RWPE2 (cell line): ENCODE measurements around the gene TMEM221.

Experiments used
- ATAC-seq: fragments of 200-7000 bp; cut with Tn5 transposase; 3 replicates; pipeline ENCODE4 v1.9.1; 2021; ENCODE audit warnings: low read depth
- DNase-seq: peaks from one replicate; pipeline ENCODE4 v3.0.0-alpha.2; 2020; ENCODE audit warnings: low spot score
- H3K27ac ChIP-seq: fragments of 450-650 bp; 2 replicates; pipeline ENCODE4 v1.5.1; 2017; ENCODE audit warnings: mild to moderate bottlenecking; ENCODE audit not compliant: poor library complexity, severe bottlenecking
- H3K27me3 ChIP-seq: fragments of 250-450 bp; sonication (Bioruptor Pico); 2 replicates; pipeline ENCODE4 v1.5.1; 2021; ENCODE audit warnings: mild to moderate bottlenecking, moderate library complexity; ENCODE audit not compliant: insufficient read depth, poor library complexity, severe bottlenecking
- H3K36me3 ChIP-seq: fragments of 250-450 bp; sonication (Bioruptor Pico); 2 replicates; pipeline ENCODE4 v1.5.1; 2020; ENCODE audit warnings: low read depth, mild to moderate bottlenecking, moderate library complexity
- H3K4me1 ChIP-seq: fragments of 250-450 bp; sonication (Bioruptor Pico); 2 replicates; pipeline ENCODE4 v1.5.1; 2021; ENCODE audit warnings: mild to moderate bottlenecking, moderate library complexity; ENCODE audit not compliant: insufficient read depth, poor library complexity, severe bottlenecking
- H3K4me3 ChIP-seq: fragments of 250-450 bp; sonication (Bioruptor Pico); 2 replicates; pipeline ENCODE4 v1.5.1; 2021; ENCODE audit warnings: mild to moderate bottlenecking, moderate library complexity; ENCODE audit not compliant: severe bottlenecking
- H3K9me3 ChIP-seq: fragments of 250-450 bp; sonication (Bioruptor Pico); 2 replicates; pipeline ENCODE4 v1.5.1; 2021; ENCODE audit warnings: mild to moderate bottlenecking, moderate library complexity; ENCODE audit not compliant: severe bottlenecking
- TF ChIP-seq, protein P1 (sequence below): fragments of 450-650 bp; IDR thresholded peaks from one replicate; pipeline ENCODE4 v1.5.1; 2017; ENCODE audit warnings: mild to moderate bottlenecking, moderate library complexity; ENCODE audit not compliant: poor library complexity, severe bottlenecking

Gene TMEM221

DNA sequence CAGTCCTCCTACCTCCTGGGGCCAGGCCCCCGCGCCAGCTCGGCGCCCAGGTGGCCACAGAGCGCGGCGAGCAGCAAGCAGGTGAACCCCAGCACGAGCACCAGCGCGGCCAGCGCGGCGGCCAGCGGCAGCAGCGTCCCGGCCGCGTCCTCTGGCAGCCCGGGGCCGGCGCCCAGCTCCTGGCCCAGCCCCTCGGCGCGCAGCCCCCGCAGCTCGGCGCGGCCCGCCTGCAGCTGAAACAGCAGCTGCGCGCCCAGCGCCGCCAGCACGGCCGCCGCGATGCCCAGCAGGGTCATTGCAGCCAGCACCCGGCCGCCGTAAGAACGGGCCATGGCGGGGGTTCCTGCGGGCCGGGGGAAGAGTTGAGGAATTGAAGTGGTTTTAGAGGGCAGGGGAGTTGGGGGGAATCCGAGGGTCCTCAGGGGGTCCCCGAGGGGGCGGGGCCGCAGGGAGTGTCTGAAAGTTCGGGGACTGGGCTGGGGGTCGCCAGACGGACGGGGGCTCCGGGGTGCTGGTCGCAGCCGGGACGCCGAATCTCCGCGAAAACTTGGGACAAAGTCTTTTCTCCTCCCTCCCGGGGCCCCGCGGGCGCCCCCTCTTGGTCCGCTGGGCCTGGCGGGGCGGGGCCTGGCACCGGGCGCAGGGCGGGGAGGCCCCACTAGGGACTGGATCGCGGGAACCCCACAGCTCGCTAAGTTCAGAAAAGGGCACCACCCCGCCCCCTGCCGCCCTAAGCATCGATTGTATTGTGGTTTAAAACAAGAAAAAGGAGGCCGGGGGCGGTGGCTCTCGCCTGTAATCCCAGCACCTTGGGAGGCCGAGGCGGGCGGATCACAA is at the start of gene TMEM221:
Gene TMEM221 (minus strand): TSS at position 538 of the 837 bp plus-strand sequence. CDS start 206 bp downstream, at position 332.
- peak within 1 kb of the TSS; percentile 26 for H3K4me3 ChIP-seq
- no peak for DNase-seq
- peak; percentile 30; the same call in 2 of the 3 replicates for ATAC-seq

DNA sequence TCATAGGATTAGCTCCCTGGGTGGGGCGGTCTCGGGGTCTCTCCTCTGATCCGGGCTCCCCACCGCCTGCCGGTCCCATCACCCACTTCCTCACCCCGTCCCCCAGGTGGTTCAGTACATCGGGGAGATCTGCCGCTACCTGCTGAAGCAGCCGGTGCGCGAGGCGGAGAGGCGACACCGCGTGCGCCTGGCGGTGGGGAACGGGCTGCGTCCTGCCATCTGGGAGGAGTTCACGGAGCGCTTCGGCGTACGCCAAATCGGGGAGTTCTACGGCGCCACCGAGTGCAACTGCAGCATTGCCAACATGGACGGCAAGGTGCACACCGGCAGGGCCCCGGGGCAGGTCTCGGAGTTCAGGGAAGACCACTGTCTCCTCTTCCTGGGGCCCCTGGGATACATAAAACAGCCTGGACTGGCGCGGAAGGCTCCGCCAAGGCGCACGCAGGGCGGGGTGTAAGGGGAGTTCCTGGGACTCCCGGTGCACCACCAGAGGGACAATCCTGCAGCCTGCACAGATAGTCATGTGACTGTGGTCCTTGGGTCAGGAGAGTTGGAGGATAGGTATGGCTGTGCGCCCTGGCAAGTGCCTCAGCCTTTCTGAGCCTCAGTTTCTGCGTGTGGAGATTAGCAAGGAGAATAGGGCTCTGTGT is 48.8 kb upstream of the TMEM221 start:
- Histone ChIP-seq H3K4me1 (no peaks in the 10 kb centered on the region), H3K36me3 (0 out of 2 replicates have a peak, but pooled peaks cover 8% of the 10 kb centered on the region), H3K9me3 (no peaks in the 10 kb centered on the region), H3K27ac (no peak overlapping the region), H3K4me3 (no peak overlapping the region), H3K27me3 (no peaks in the 10 kb centered on the region)
- TF ChIP-seq, protein P1, sequence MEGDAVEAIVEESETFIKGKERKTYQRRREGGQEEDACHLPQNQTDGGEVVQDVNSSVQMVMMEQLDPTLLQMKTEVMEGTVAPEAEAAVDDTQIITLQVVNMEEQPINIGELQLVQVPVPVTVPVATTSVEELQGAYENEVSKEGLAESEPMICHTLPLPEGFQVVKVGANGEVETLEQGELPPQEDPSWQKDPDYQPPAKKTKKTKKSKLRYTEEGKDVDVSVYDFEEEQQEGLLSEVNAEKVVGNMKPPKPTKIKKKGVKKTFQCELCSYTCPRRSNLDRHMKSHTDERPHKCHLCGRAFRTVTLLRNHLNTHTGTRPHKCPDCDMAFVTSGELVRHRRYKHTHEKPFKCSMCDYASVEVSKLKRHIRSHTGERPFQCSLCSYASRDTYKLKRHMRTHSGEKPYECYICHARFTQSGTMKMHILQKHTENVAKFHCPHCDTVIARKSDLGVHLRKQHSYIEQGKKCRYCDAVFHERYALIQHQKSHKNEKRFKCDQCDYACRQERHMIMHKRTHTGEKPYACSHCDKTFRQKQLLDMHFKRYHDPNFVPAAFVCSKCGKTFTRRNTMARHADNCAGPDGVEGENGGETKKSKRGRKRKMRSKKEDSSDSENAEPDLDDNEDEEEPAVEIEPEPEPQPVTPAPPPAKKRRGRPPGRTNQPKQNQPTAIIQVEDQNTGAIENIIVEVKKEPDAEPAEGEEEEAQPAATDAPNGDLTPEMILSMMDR = no peak
- ATAC-seq = no peak
- no peak for DNase-seq

More for the DNA sequence above, at the start of gene TMEM221:
- no peaks in the 10 kb centered on the region for H3K9me3 ChIP-seq
- TF ChIP-seq, protein P1 = peak; percentile 60
- peaks cover 6% of the 10 kb centered on the region for H3K4me1 ChIP-seq
- no peaks in the 10 kb centered on the region for H3K36me3 ChIP-seq
- H3K27ac ChIP-seq = no peak within 1 kb of the TSS
- H3K27me3 ChIP-seq = peaks cover 4% of the 10 kb centered on the region

DNA sequence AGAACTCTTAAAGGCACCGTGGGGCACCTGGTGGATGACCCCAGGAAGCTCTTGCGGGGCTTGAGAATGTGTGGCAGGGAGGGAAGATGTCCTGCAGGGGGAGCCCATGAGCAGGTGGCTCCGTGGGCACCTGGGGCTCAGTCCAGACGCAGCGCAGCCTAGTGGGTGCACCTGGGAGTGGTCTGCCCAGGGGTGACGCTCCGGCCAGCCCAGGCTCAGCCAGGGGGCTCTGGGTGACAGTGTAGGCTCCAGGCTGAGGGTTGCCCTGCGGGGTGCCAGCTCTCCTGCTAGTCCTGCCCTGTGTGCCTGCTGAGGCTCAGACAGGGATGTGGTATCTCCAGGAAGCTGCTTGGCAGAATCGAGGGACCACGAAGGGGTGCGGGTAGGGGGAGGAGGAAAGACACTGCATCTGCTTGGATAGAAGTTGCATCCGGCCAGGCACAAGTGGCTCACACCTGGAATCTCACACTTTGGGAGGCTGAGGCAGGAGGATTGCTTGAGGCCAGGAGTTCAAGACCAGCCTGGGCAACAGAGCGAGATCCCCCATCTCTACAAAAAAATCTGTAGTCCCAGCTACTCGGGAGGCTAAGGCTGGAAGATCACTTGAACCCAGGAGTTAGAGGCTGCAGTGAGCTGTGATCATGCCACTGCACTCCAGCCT is 48.0 kb upstream of the TMEM221 start:
- ATAC-seq (peak; percentile 78), DNase-seq (no peak)
- TF ChIP-seq, protein P1 = peak; percentile 85
- H3K4me3 ChIP-seq = no peak overlapping the region
- H3K27ac ChIP-seq = no peak overlapping the region
- no peaks in the 10 kb centered on the region for H3K4me1 ChIP-seq
- H3K36me3 ChIP-seq = 0 out of 2 replicates have a peak, but pooled peaks cover 8% of the 10 kb centered on the region
- no peaks in the 10 kb centered on the region for H3K9me3 ChIP-seq
- H3K27me3 ChIP-seq = no peaks in the 10 kb centered on the region

DNA sequence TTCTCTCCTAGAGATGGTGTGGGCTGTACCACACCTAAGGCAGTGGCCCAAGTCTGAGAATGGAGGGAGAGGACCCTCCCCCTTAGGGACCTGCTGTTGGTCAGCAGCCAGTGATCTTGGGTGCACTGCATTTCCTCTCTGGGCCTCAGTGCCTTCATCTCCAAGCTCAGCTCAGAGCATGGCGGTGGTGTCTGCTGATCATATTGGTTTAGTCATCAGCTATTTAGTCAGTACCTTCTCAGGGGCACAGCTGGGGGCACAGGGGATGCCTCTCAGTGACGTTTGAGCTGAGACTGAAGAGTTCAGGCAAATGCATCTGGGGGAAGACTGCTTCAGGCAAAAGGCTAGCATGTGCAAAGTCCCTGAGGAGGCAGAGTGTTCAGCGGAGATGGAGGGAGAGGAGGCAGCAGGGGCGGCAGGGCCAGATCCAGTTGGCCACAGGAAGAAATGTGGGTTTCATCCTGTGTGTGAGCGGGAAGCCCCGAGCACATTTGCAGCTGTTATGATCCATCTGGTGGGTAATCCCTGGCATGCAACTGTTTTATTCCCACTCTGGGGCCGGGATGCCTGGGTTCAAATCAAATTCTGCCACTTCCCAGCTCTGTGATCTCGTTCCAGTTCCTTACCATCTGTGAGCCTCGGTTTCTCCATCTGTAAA is 47.3 kb upstream of the TMEM221 start:
- Histone ChIP-seq H3K9me3 (no peaks in the 10 kb centered on the region), H3K36me3 (0 out of 2 replicates have a peak, but pooled peaks cover 5% of the 10 kb centered on the region), H3K4me1 (no peaks in the 10 kb centered on the region), H3K27me3 (no peaks in the 10 kb centered on the region), H3K27ac (no peak overlapping the region), H3K4me3 (no peak overlapping the region)
- no peak for ATAC-seq
- no peak for DNase-seq
- TF ChIP-seq, protein P1 = no peak
